PC-9 (cell line): Measurements from ENCODE around the gene DACH2.

Experiments used
- CTCF ChIP-seq: fragments of 200-600 bp; sonication (generic); conservative IDR thresholded peaks from 2 replicates; pipeline ENCODE4 v1.6.1; 2017; ENCODE audit warnings: mixed run types, antibody characterized with exemption, mild to moderate bottlenecking, moderate library complexity
- EZH2 ChIP-seq: fragments of 200-600 bp; sonication (generic); IDR thresholded peaks from 2 replicates; pipeline ENCODE4 v1.8.0; 2017; ENCODE audit warnings: antibody characterized with exemption, low read depth

GRCh38 chrX:86436116-86436515 is 287.9 kb downstream of the DACH2 start:
- TF ChIP-seq CTCF (no peak), EZH2 (no peak)
